ENCODE measurements around the gene SRGAP1. TPM values are rescaled to one million over a fixed set of nuclear protein-coding genes. Genes with fewer than 3 reads are reported as not detected.

SRGAP1 gene
- total and polyA plus RNA-seq, 2 of the 8 experiments (the other 6 are each of a cell fraction or from before 2014, with no cell fraction given), result 3.2 to 7.3 TPM

DNA sequence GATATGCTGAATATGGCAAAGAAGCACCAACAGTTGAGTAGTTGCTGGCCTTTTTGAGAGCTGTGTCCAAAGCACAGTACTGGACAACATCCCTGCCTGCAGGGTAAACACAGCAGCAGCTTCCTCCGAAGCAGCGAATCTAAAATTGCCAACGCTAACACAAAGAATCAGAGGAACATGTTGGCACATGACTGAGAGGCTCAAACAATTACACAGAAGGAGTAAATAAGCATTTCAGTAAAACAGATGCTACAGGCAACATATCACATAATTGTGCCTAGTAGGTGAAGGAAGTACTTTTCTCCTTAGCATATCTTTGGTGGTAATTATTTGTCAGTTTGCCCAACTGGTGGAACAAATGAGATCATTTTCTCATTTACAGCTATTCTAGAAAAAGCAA is 325.5 kb downstream of the SRGAP1 start:
- POLR2A ChIA-PET (ENCODE audit: partially characterized antibody), result no interaction called here
- no peak overlapping the region; a peak in 1 of 4 replicates for H3K4me2 ChIP-seq (ENCODE audit: insufficient read depth in 1 of 2, low read depth in 2 of 2, low read length in 2 of 2)

More for the DNA sequence above, 325.5 kb downstream of the SRGAP1 start:
- H3K9me3 ChIP-seq (ENCODE audit: insufficient read depth in 2 of 2, low read depth in 1 of 2, low read length in 1 of 2), result no peaks in the 10 kb centered on the region
- CTCF ChIA-PET (ENCODE audit: partially characterized antibody), result interaction anchor here (1.0 kb wide), 1 partner anchor 24 kb away, joined by 3 read pairs; no protein-coding TSS in a partner anchor
- DNase-seq (ENCODE audit: low read depth in 1 of 2, low spot score in 2 of 2), result no peak
- H3K4me1 ChIP-seq (replicated peaks in 1 of 4; ENCODE audit: control insufficient read depth in 3 of 4, insufficient read depth in 4 of 4, low read length in 3 of 4), result peaks cover 0 to 10% (median 6%) of the 10 kb centered on the region in 4 experiments; a peak in 5 of 7 replicates
- H3K14ac ChIP-seq (ENCODE audit: insufficient read length), result no peak overlapping the region
- no peak overlapping the region for H2BK12ac ChIP-seq (ENCODE audit: low read depth, low read length)
- H3K27me3 ChIP-seq (replicated peaks in 1 of 4; ENCODE audit: control insufficient read depth in 3 of 4, extremely low read depth in 1 of 4, insufficient read depth in 3 of 4, low read length in 3 of 4), result no peaks in the 10 kb centered on the region
- H4K20me1 ChIP-seq (replicated peaks in 1 of 2; ENCODE audit: control insufficient read depth in 1 of 2, insufficient read depth in 2 of 2, low read length in 2 of 2), result no peaks in the 10 kb centered on the region
- no peak overlapping the region for H3K18ac ChIP-seq (ENCODE audit: extremely low read depth, low read length)
- no peak overlapping the region for H2AFZ ChIP-seq (ENCODE audit: low read length)
- H3K9ac ChIP-seq (replicated peaks in 1 of 4; ENCODE audit: extremely low read depth in 1 of 4, low read depth in 3 of 4, low read length in 3 of 4), result no peak overlapping the region
- no peak overlapping the region for H3K23ac ChIP-seq (ENCODE audit: insufficient read length)
- no peak overlapping the region for H2BK20ac ChIP-seq (ENCODE audit: low read length)
- FAIRE-seq, result no peak
- no peak overlapping the region for H3K4me3 ChIP-seq (ENCODE audit: extremely low read depth in 1 of 4, insufficient read depth in 2 of 4, low read depth in 3 of 4, low read length in 4 of 4)
- no peak overlapping the region for H4K91ac ChIP-seq (replicated peaks; ENCODE audit: insufficient read length, low read length)
- H3K79me2 ChIP-seq (ENCODE audit: control insufficient read depth in 1 of 2, insufficient read depth in 2 of 2, low read length in 2 of 2), result no peaks in the 10 kb centered on the region
- H3K23me2 ChIP-seq (ENCODE audit: low read depth, low read length), result no peaks in the 10 kb centered on the region
- no peak overlapping the region for H2AK5ac ChIP-seq (ENCODE audit: low read depth, low read length)
- H3K27ac ChIP-seq (ENCODE audit: low read depth, low read length), result peak overlapping the region; percentile 17; the same call in 1 of the 2 replicates
- H4K5ac ChIP-seq (ENCODE audit: insufficient read length, low read depth, low read length), result no peak overlapping the region
- no peaks in the 10 kb centered on the region for H3K79me1 ChIP-seq (ENCODE audit: low read depth, low read length)
- H4K8ac ChIP-seq (ENCODE audit: extremely low read depth, insufficient read depth, low read length), result no peak overlapping the region
- H2BK120ac ChIP-seq (replicated peaks; ENCODE audit: low read depth, low read length), result no peak overlapping the region
- WGBS, 2 experiments (ENCODE audit: extremely low coverage in 1 of 2, insufficient coverage in 1 of 2, insufficient read length in 1 of 2, insufficient replicate concordance in 2 of 2, low coverage in 1 of 2, low lambda C conversion rate in 2 of 2, missing lambda C conversion rate in 1 of 2), result 75% methylated on average over 3 of the region's 3 CpGs; no CpG with 5 or more reads in 1 of the 2 experiments
- H3K56ac ChIP-seq (replicated peaks; ENCODE audit: insufficient read length, low read depth, low read length), result no peak overlapping the region
- no peaks in the 10 kb centered on the region; a peak in 1 of 8 replicates for H3K36me3 ChIP-seq (ENCODE audit: control insufficient read depth in 2 of 4, insufficient read depth in 4 of 4, low read length in 3 of 4)
- 0 out of 2 replicates have a peak overlapping the region, but pooled peaks have one; percentile 4 for H2BK5ac ChIP-seq (ENCODE audit: low read depth, low read length)
- no peak for TF ChIP-seq EP300 (IDR thresholded peaks at IDR 0.05; ENCODE audit: borderline replicate concordance in 1 of 2, low read depth in 2 of 2, low read length in 2 of 2)
- TF ChIP-seq, protein P1, sequence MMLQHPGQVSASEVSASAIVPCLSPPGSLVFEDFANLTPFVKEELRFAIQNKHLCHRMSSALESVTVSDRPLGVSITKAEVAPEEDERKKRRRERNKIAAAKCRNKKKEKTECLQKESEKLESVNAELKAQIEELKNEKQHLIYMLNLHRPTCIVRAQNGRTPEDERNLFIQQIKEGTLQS (IDR thresholded peaks at IDR 0.05; ENCODE audit: insufficient read depth, low read depth, low read length), result no peak
- no peak overlapping the region for H3K4ac ChIP-seq (replicated peaks; ENCODE audit: insufficient read length, low read depth, low read length)
- H2BK15ac ChIP-seq (ENCODE audit: low read length), result no peak overlapping the region
